OCI-LY1 (cell line): ENCODE results near the gene ARFIP1.
A peak's percentile ranks its signal among the peaks of the same experiment; 100 is the strongest.

ENCODE experiments used
- H2AFZ ChIP-seq: fragments of 200-600 bp; sonication (generic), shearing (Covaris generic); 2 replicates; pipeline ENCODE4 v1.6.0; 2014; ENCODE audit warnings: antibody characterized with exemption, mild to moderate bottlenecking, low read length
- H3F3A ChIP-seq: fragments of 200-600 bp; sonication (generic), shearing (Covaris generic); 2 replicates; pipeline ENCODE4 v1.6.0; 2014; ENCODE audit warnings: mild to moderate bottlenecking, antibody characterized with exemption, low read length, moderate library complexity; ENCODE audit not compliant: insufficient read depth
- H3K27ac ChIP-seq: fragments of 200-600 bp; sonication (generic); 2 replicates; pipeline ENCODE4 v1.5.1; 2014; ENCODE audit warnings: low read length, mixed run types, mild to moderate bottlenecking, low read depth; ENCODE audit not compliant: poor library complexity, severe bottlenecking
- H3K27me3 ChIP-seq: fragments of 200-600 bp; sonication (generic); 2 replicates; pipeline ENCODE4 v1.6.0; 2014; ENCODE audit warnings: antibody characterized with exemption, mild to moderate bottlenecking, low read length, moderate library complexity; ENCODE audit not compliant: insufficient read depth
- H3K36me3 ChIP-seq: fragments of 200-600 bp; sonication (generic); 2 replicates; pipeline ENCODE4 v1.6.1; 2014; ENCODE audit warnings: mild to moderate bottlenecking, antibody characterized with exemption, low read length, moderate library complexity, mixed read lengths; ENCODE audit not compliant: insufficient read depth
- H3K4me1 ChIP-seq: fragments of 200-600 bp; sonication (generic); 2 replicates; pipeline ENCODE4 v1.5.1; 2014; ENCODE audit warnings: mild to moderate bottlenecking, low read length, moderate library complexity; ENCODE audit not compliant: insufficient read depth, severe bottlenecking
- H3K4me2 ChIP-seq: fragments of 200-600 bp; sonication (generic), shearing (Covaris generic); 2 replicates; pipeline ENCODE4 v1.6.1; 2014; ENCODE audit warnings: low read length
- H3K4me3 ChIP-seq: fragments of 200-600 bp; sonication (generic); 2 replicates; pipeline ENCODE4 v1.5.1; 2014; ENCODE audit warnings: low read length, low read depth, mild to moderate bottlenecking, mixed read lengths; ENCODE audit not compliant: poor library complexity, severe bottlenecking
- H3K79me2 ChIP-seq: fragments of 200-600 bp; shearing (Covaris generic); 2 replicates; pipeline ENCODE4 v1.6.1; 2016; ENCODE audit warnings: mixed run types, low read length, mixed read lengths; ENCODE audit not compliant: insufficient read depth
- H3K9ac ChIP-seq: fragments of 200-600 bp; sonication (generic), shearing (Covaris generic); 2 replicates; pipeline ENCODE4 v1.6.1; 2014; ENCODE audit warnings: mild to moderate bottlenecking, low read length, mixed read lengths
- H3K9me2 ChIP-seq: fragments of 200-600 bp; sonication (generic), shearing (Covaris generic); 2 replicates; pipeline ENCODE4 v1.6.1; 2014; ENCODE audit warnings: low read depth, mild to moderate bottlenecking, low read length, mixed read lengths
- H3K9me3 ChIP-seq: fragments of 200-600 bp; shearing (Covaris generic); 2 replicates; pipeline ENCODE4 v1.6.1; 2014; ENCODE audit warnings: low read length, mixed read lengths
- H4K20me1 ChIP-seq: fragments of 200-600 bp; sonication (generic), shearing (Covaris generic); 2 replicates; pipeline ENCODE4 v1.6.0; 2016; ENCODE audit warnings: mild to moderate bottlenecking, low read length; ENCODE audit not compliant: insufficient read depth
- EZH2 ChIP-seq: fragments of 200-600 bp; sonication (generic), shearing (Covaris generic); IDR thresholded peaks from 2 replicates; pipeline ENCODE4 v1.8.0; 2017; ENCODE audit warnings: borderline replicate concordance, mixed run types, mild to moderate bottlenecking, antibody characterized with exemption, low read length, moderate library complexity, mixed read lengths
- TF ChIP-seq, protein P1 (sequence below): fragments of 200-600 bp; sonication (generic), shearing (Covaris generic); IDR thresholded peaks from 2 replicates; pipeline ENCODE4 v1.5.1; 2017; ENCODE audit warnings: mild to moderate bottlenecking, antibody characterized with exemption, low read length, moderate library complexity, mixed read lengths

ARFIP1 gene

DNA sequence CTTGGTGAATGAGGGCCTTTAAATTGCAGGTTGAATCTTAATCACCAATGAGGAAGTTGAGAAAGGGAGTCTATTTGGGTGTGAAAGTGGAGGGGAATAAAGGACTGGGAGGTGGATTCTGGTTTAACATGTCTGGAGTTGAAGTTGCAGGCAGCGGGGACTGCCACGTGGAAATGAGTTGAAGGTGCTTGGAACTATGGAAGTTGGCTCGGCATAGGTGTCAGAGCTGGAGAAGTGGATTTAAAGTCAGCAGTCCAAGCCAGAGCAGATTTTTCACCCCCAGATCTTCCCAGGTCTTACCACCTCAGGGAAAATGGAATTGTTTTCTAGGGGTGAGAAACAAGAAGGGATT lies 45.1 kb upstream of the ARFIP1 start:
- no peak for TF ChIP-seq EZH2
- TF ChIP-seq, protein P1, sequence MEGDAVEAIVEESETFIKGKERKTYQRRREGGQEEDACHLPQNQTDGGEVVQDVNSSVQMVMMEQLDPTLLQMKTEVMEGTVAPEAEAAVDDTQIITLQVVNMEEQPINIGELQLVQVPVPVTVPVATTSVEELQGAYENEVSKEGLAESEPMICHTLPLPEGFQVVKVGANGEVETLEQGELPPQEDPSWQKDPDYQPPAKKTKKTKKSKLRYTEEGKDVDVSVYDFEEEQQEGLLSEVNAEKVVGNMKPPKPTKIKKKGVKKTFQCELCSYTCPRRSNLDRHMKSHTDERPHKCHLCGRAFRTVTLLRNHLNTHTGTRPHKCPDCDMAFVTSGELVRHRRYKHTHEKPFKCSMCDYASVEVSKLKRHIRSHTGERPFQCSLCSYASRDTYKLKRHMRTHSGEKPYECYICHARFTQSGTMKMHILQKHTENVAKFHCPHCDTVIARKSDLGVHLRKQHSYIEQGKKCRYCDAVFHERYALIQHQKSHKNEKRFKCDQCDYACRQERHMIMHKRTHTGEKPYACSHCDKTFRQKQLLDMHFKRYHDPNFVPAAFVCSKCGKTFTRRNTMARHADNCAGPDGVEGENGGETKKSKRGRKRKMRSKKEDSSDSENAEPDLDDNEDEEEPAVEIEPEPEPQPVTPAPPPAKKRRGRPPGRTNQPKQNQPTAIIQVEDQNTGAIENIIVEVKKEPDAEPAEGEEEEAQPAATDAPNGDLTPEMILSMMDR = no peak
- H3K36me3 ChIP-seq = no peaks in the 10 kb centered on the region
- no peak overlapping the region for H2AFZ ChIP-seq
- H3K9ac ChIP-seq = no peak overlapping the region
- H3K9me3 ChIP-seq = no peaks in the 10 kb centered on the region
- H4K20me1 ChIP-seq = no peaks in the 10 kb centered on the region
- H3K79me2 ChIP-seq = no peaks in the 10 kb centered on the region
- no peaks in the 10 kb centered on the region for H3K4me1 ChIP-seq
- no peak overlapping the region for H3K4me3 ChIP-seq
- no peaks in the 10 kb centered on the region for H3F3A ChIP-seq
- no peaks in the 10 kb centered on the region for H3K9me2 ChIP-seq
- no peak overlapping the region for H3K4me2 ChIP-seq
- no peak overlapping the region for H3K27ac ChIP-seq
- no peaks in the 10 kb centered on the region; the same call in 1 of the 2 replicates for H3K27me3 ChIP-seq

DNA sequence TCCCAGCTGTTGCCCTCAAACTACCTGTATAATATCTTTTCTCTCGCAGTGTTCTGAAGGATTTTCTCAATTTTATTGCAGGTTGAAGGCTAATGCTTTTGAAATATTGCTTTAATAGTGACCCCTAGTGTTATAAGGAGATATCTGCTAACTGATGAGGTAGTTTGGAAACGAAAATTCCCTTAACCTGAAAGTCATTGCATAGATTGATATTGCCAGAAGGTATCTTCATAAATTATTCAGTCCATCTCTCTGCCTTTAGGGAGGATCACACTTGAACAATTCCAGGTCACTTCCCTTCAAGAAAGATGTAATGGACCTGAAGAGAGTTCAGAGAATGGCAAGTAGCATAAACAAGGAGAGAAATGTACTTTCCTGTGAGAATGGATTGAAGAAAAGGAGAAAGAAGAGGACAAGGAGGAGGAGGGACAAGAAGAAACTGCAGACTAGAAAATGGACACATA lies 44.3 kb upstream of the ARFIP1 start:
- Histone ChIP-seq H3K9ac (no peak overlapping the region), H3K4me3 (no peak overlapping the region), H3K27me3 (no peaks in the 10 kb centered on the region; the same call in 1 of the 2 replicates), H3K4me1 (no peaks in the 10 kb centered on the region), H3K9me3 (no peaks in the 10 kb centered on the region), H3K9me2 (no peaks in the 10 kb centered on the region), H4K20me1 (no peaks in the 10 kb centered on the region), H3K79me2 (no peaks in the 10 kb centered on the region), H2AFZ (no peak overlapping the region), H3K4me2 (no peak overlapping the region), H3K36me3 (no peaks in the 10 kb centered on the region), H3F3A (no peaks in the 10 kb centered on the region), H3K27ac (no peak overlapping the region)
- no peak for TF ChIP-seq EZH2
- TF ChIP-seq, protein P1 = peak; percentile 79

DNA sequence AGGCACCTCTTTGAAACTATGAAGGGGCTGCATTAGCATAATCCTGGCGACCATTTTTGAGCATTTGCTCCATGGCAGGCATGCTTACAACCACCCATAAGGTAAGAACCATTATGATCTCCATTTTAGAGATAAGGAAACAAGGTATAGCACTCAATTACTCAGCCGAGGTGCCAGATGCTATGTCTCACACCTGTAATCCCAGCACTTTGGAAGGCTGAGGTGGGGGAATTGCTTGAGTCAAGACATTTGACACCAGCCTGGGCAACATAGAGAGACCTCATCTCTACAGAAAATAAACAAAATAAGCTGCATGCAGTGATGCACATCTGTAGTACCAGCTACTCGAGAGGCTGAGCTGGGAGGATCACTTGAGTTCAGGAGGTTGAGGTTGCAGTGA lies 43.8 kb upstream of the ARFIP1 start:
- H2AFZ ChIP-seq = no peak overlapping the region

More for the DNA sequence above, 43.8 kb upstream of the ARFIP1 start:
- H3K4me1 ChIP-seq = no peaks in the 10 kb centered on the region
- TF ChIP-seq, protein P1 = no peak
- TF ChIP-seq EZH2 = no peak
- H3K27me3 ChIP-seq = no peaks in the 10 kb centered on the region; the same call in 1 of the 2 replicates
- no peaks in the 10 kb centered on the region for H3K9me2 ChIP-seq
- no peak overlapping the region for H3K27ac ChIP-seq
- no peaks in the 10 kb centered on the region for H3K79me2 ChIP-seq
- H3K4me3 ChIP-seq = no peak overlapping the region
- no peak overlapping the region for H3K4me2 ChIP-seq
- no peaks in the 10 kb centered on the region for H4K20me1 ChIP-seq
- no peaks in the 10 kb centered on the region for H3K36me3 ChIP-seq
- no peak overlapping the region for H3K9ac ChIP-seq
- no peaks in the 10 kb centered on the region for H3K9me3 ChIP-seq
- no peaks in the 10 kb centered on the region for H3F3A ChIP-seq
